Subcutaneous adipose tissue (tissue), 4 donors: ENCODE measurements around the gene DYNLRB2. TPM values are rescaled to one million over a fixed set of nuclear protein-coding genes. Genes with fewer than 3 reads are reported as not detected.

Experiments
- CTCF ChIP-seq: fragments of 450-650 bp; IDR thresholded peaks from one replicate; pipeline ENCODE4 v1.5.1; 2016; ENCODE audit warnings: low read depth, mild to moderate bottlenecking, control low read depth, antibody characterized with exemption, moderate library complexity
- total RNA-seq, 4 donors: library from RNA; depleted of rRNA; stranded (reverse); fragments of >200 nt; gene quantifications; one replicate each; pipeline ENCODE4 v1.1.0, GENCODE V29; 2016

DYNLRB2 gene
- total RNA-seq, 4 donors from 2014 or later = not detected

DNA sequence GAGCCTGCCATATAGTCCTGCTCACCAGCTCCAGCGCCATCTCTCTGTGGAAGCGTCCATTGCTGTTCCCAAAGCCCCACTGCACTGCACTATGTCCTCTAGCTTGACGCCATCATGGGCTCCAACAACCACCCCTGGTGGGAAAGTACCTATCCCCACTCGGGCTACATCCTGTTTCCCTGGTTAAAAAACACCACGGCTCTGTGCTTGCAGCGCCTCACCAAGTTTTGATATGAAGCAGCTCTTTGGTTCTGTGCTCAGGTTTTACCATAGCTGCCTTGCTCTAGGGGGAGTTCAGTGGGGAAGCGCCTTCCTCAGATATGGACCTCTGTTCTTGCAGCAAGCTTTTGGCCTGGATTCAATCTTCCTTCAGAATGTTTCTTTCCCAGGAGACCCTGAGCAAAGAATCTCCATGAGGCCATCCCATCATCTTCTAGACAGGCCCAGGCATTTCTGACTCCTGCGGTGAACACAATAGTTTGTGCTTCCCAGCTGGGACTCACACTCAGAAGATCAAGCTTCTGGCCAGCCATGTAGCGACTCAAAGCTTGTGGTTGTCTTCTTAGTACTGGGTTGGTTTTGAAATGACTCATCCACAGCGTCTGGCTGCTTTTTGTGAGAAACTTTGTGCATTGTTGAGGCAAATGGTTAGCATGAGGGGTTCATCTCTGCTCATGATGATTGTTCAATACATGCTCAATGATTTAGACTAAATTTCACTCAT lies 39.5 kb downstream of the DYNLRB2 start:
- no peak for TF ChIP-seq CTCF

- TF ChIP-seq CTCF = no peak
Measured at GRCh38 chr16:80583466-80583865, 42.7 kb downstream of the DYNLRB2 start.

- no peak for TF ChIP-seq CTCF
Measured at GRCh38 chr16:80585764-80586163, 45.0 kb downstream of the DYNLRB2 start.

DNA sequence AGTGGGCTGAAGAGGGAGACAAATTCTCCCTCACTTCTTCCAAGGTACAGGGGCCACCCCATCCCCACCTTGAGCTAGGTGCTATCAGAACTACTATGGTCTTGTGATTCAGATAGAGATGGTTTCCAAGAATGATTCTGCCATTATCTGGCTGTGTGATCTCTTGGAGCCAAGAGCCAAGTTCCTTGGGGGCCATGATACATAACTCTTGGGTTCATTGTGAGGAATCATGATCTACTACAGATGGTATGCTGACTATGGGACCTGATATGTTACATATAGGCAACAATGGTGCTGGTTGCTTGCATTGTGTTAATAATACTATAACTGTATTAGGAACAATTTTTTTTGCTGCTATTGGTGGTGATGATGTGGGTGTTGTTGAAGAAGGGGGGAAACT lies 45.7 kb downstream of the DYNLRB2 start:
- no peak for TF ChIP-seq CTCF

GRCh38 chr16:80587071-80587470 lies 46.3 kb downstream of the DYNLRB2 start:
- no peak for TF ChIP-seq CTCF

- no peak for TF ChIP-seq CTCF
Measured at GRCh38 chr16:80591071-80591915, 50.5 kb downstream of the DYNLRB2 start.

GRCh38 chr16:80592273-80592672 lies 51.5 kb downstream of the DYNLRB2 start:
- no peak for TF ChIP-seq CTCF
